Astrocyte (in vitro differentiated cells and primary cell): ENCODE results near the gene HELT.

ENCODE experiments used
- CTCF ChIP-seq: IDR thresholded peaks from 2 replicates; pipeline ENCODE4 v1.5.1; 2011; ENCODE audit warnings: low read depth, mild to moderate bottlenecking, inconsistent platforms, low read length, moderate library complexity; ENCODE audit not compliant: insufficient read depth
- EZH2 ChIP-seq: IDR thresholded peaks from 2 replicates; pipeline ENCODE4 v1.6.1; 2012; ENCODE audit warnings: mild to moderate bottlenecking, low read length, inconsistent platforms; ENCODE audit not compliant: insufficient read depth

GRCh38 chr4:185036019-185036418 is 17.7 kb downstream of the HELT start:
- no peak for TF ChIP-seq CTCF
- TF ChIP-seq EZH2, result no peak
